Measurements from ENCODE around the gene JOSD1. TPM values are rescaled to one million over a fixed set of nuclear protein-coding genes. Genes with fewer than 3 reads are reported as not detected.

JOSD1 gene
- total RNA-seq, 1 donor from 2014 or later, result 123 TPM

GRCh38 chr22:38710351-38710750 lies 9.6 kb upstream of the JOSD1 start:
- FAIRE-seq, result no peak
- no peak for DNase-seq (ENCODE audit: low read depth)
- no peak overlapping the region for H3K4me3 ChIP-seq (ENCODE audit: low read depth, low read length)
- TF ChIP-seq, protein P1, sequence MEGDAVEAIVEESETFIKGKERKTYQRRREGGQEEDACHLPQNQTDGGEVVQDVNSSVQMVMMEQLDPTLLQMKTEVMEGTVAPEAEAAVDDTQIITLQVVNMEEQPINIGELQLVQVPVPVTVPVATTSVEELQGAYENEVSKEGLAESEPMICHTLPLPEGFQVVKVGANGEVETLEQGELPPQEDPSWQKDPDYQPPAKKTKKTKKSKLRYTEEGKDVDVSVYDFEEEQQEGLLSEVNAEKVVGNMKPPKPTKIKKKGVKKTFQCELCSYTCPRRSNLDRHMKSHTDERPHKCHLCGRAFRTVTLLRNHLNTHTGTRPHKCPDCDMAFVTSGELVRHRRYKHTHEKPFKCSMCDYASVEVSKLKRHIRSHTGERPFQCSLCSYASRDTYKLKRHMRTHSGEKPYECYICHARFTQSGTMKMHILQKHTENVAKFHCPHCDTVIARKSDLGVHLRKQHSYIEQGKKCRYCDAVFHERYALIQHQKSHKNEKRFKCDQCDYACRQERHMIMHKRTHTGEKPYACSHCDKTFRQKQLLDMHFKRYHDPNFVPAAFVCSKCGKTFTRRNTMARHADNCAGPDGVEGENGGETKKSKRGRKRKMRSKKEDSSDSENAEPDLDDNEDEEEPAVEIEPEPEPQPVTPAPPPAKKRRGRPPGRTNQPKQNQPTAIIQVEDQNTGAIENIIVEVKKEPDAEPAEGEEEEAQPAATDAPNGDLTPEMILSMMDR (IDR thresholded peaks at IDR 0.05; ENCODE audit: insufficient read depth, low read length, severe bottlenecking), result no peak
- no peaks in the 10 kb centered on the region for H3K27me3 ChIP-seq (ENCODE audit: control insufficient read depth, insufficient read depth, low read length)
- peaks cover 8% of the 10 kb centered on the region for H3K36me3 ChIP-seq (ENCODE audit: control insufficient read depth, insufficient read depth, low read length)

GRCh38 chr22:38709306-38709705 lies 8.6 kb upstream of the JOSD1 start:
- TF ChIP-seq, protein P1 (IDR thresholded peaks at IDR 0.05; ENCODE audit: insufficient read depth, low read length, severe bottlenecking), result no peak
- DNase-seq (ENCODE audit: low read depth), result no peak
- FAIRE-seq, result no peak
- Histone ChIP-seq H3K27me3 (ENCODE audit: control insufficient read depth, insufficient read depth, low read length) (no peaks in the 10 kb centered on the region), H3K36me3 (ENCODE audit: control insufficient read depth, insufficient read depth, low read length) (peaks cover 8% of the 10 kb centered on the region), H3K4me3 (ENCODE audit: low read depth, low read length) (no peak overlapping the region)

DNA sequence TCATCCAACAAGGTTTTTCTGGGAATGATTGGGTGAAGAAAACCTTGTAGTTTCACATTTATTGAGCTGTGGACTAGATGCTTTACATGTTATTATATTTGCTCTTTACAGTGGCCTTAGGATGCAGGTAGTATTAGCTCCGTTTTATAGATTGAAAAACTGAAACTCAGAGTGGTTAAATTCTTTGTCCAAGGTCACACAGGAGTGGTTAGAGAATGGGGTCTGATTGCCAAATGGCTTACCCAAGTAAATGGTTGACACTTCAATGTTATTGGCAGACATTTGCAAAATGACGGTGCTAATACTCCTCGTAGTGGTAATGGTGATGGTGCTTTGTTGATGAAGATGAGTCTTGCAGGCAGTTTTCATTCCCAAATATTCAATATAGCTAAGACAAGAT lies 7.2 kb upstream of the JOSD1 start:
- peaks cover 8% of the 10 kb centered on the region for H3K36me3 ChIP-seq (ENCODE audit: control insufficient read depth, insufficient read depth, low read length)
- FAIRE-seq, result no peak
- DNase-seq (ENCODE audit: low read depth), result no peak
- H3K4me3 ChIP-seq (ENCODE audit: low read depth, low read length), result no peak overlapping the region
- TF ChIP-seq, protein P1 (IDR thresholded peaks at IDR 0.05; ENCODE audit: insufficient read depth, low read length, severe bottlenecking), result no peak
- no peaks in the 10 kb centered on the region for H3K27me3 ChIP-seq (ENCODE audit: control insufficient read depth, insufficient read depth, low read length)

DNA sequence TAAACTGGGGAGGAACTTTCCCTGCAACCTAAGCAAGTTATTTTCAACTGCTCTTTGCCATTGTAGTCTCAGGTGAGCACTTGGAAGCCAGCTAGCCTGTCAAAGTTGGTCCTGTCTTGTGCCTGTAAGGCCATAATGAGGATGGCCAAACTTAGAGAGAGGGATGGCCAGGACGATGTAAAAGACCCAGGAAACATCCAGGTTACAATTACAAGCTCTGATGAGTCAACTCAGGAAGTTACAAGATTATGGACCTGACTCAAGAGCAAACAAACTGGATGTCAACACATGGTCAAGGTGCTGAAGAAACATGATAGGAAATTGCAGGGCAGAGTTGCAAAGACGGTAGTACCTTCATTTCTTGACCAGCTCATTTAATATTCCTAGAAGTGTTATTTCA lies 6.6 kb upstream of the JOSD1 start:
- DNase-seq (ENCODE audit: low read depth) (peak; percentile 89), FAIRE-seq (no peak)
- H3K27me3 ChIP-seq (ENCODE audit: control insufficient read depth, insufficient read depth, low read length), result no peaks in the 10 kb centered on the region

GRCh38 chr22:38706901-38707195 lies 6.1 kb upstream of the JOSD1 start:
- FAIRE-seq (no peak), DNase-seq (ENCODE audit: low read depth) (peak; percentile 47)
- Histone ChIP-seq H3K36me3 (ENCODE audit: control insufficient read depth, insufficient read depth, low read length) (peaks cover 5% of the 10 kb centered on the region), H3K4me3 (ENCODE audit: low read depth, low read length) (peak overlapping the region; percentile 92), H3K27me3 (ENCODE audit: control insufficient read depth, insufficient read depth, low read length) (no peaks in the 10 kb centered on the region)
- TF ChIP-seq, protein P1 (IDR thresholded peaks at IDR 0.05; ENCODE audit: insufficient read depth, low read length, severe bottlenecking), result no peak

More for the DNA sequence above, 6.6 kb upstream of the JOSD1 start:
- TF ChIP-seq, protein P1 (IDR thresholded peaks at IDR 0.05; ENCODE audit: insufficient read depth, low read length, severe bottlenecking), result no peak
- Histone ChIP-seq H3K4me3 (ENCODE audit: low read depth, low read length) (peak overlapping the region; percentile 92), H3K36me3 (ENCODE audit: control insufficient read depth, insufficient read depth, low read length) (peaks cover 5% of the 10 kb centered on the region)

DNA sequence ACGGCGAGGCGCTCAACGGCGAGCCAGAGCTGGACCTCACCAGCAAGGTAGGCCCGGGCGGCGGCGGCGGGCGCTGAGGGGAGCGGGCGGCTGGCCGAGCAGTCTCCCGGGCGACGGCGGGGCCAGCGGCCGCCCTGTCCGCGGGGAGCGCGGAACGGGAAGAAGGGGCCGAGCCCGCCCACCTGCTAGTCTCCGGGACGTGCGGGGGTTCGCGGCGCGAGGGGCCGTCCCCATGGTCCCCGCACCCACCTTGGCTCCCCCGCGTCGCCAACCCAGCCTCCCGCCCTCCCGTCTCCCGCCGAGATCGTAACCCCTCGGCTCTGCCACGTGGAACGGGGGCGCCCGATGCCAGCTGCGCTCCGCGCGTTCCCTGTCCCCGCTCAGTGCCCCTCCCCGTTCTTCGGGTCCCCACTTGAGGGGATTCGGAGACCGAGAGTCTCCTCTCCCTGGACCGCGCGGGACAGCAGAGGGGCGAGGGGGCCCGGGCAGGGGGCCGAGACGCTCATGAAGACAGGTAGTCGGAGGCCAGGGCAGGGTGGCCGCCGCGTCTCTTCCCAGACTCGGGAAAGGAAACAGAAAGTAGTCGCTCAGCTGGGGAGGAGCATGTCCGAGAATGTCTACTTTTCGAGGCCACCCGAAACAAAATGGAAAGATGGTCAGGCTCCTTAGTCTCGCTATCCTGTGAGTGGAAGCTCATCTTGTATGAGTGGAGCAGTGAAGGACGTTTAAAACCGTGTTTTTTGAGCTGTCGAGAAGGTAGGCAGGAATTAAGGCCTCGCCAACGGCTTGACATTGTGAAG lies 5.6 kb upstream of the JOSD1 start:
- DNase-seq (ENCODE audit: low read depth), result no peak
- peaks cover 5% of the 10 kb centered on the region for H3K36me3 ChIP-seq (ENCODE audit: control insufficient read depth, insufficient read depth, low read length)
- H3K27me3 ChIP-seq (ENCODE audit: control insufficient read depth, insufficient read depth, low read length), result no peaks in the 10 kb centered on the region
- TF ChIP-seq, protein P1 (IDR thresholded peaks at IDR 0.05; ENCODE audit: insufficient read depth, low read length, severe bottlenecking), result no peak
- H3K4me3 ChIP-seq (ENCODE audit: low read depth, low read length), result peak overlapping the region; percentile 92
- no peak for FAIRE-seq
